Measurements from ENCODE around the gene IGLL1. TPM values are rescaled to one million over a fixed set of nuclear protein-coding genes. Genes with fewer than 3 reads are reported as not detected.

The IGLL1 gene
- total and polyA plus RNA-seq, 2 experiments from 2014 or later: not detected

GRCh38 chr22:23532731-23533130 is 47.4 kb downstream of the IGLL1 start (continued):
- TF ChIP-seq ZNF462 (CRISPR knock-in tag; IDR thresholded peaks at IDR 0.05) (no peak), STAT1 (IDR thresholded peaks at IDR 0.05; ENCODE audit: unreplicated experiment) (no peak), ZNF114 (CRISPR knock-in tag; IDR thresholded peaks at IDR 0.05) (no peak)

GRCh38 chr22:23531966-23532705 is 48.0 kb downstream of the IGLL1 start:
- peaks cover 36% of the 10 kb centered on the region for H3K27me3 Mint-ChIP-seq (ENCODE audit: insufficient read depth, low read depth, poor library complexity)
- no peak for DNase-seq (ENCODE audit: low spot score)
- Histone ChIP-seq H3K4me1 (ENCODE audit: insufficient read depth) (peaks cover 34% of the 10 kb centered on the region), H3K27ac (ENCODE audit: low read depth) (no peak overlapping the region), H3F3A (replicated peaks; ENCODE audit: low read depth) (peaks cover 8% of the 10 kb centered on the region; the same call in 1 of the 2 replicates), H3K4me2 (peak overlapping the region; percentile 83), H4K20me1 (replicated peaks; ENCODE audit: insufficient read depth) (no peaks in the 10 kb centered on the region), H2AFZ (no peak overlapping the region), H3K9me2 (ENCODE audit: insufficient read depth) (no peaks in the 10 kb centered on the region), H3K79me2 (replicated peaks; ENCODE audit: insufficient read depth) (no peaks in the 10 kb centered on the region), H3K36me3 (ENCODE audit: insufficient read depth) (no peaks in the 10 kb centered on the region), H3K27me3 (ENCODE audit: insufficient read depth) (peaks cover 19% of the 10 kb centered on the region), H3K4me3 (no peak overlapping the region)
- H3K27ac Mint-ChIP-seq: no peak overlapping the region
- peak overlapping the region; percentile 37; the same call in 1 of the 3 replicates for H3K4me3 Mint-ChIP-seq
- no peak for ATAC-seq
- 0 out of 3 replicates have a peak, but pooled peaks cover 4% of the 10 kb centered on the region for H3K36me3 Mint-ChIP-seq (ENCODE audit: low read depth)
- peaks cover 52% of the 10 kb centered on the region for H3K4me1 Mint-ChIP-seq
- peaks cover 2% of the 10 kb centered on the region for H3K9me3 Mint-ChIP-seq
- no peak for TF ChIP-seq CTCF (conservative IDR thresholded peaks at IDR 0.05; ENCODE audit: low read depth in 2 of 2)
- TF ChIP-seq STAT1 (IDR thresholded peaks at IDR 0.05; ENCODE audit: unreplicated experiment): no peak
- TF ChIP-seq NANOG (IDR thresholded peaks at IDR 0.05; ENCODE audit: borderline replicate concordance): no peak
- TF ChIP-seq ETS1 (IDR thresholded peaks at IDR 0.05): no peak
- no peak for TF ChIP-seq EZH2phosphoT487 (IDR thresholded peaks at IDR 0.05; ENCODE audit: unreplicated experiment)

Measured in GM23338 (cell line).